Body of pancreas (tissue), 4 donors: ENCODE results near the gene PKNOX2. TPM values are rescaled to one million over a fixed set of nuclear protein-coding genes. Genes with fewer than 3 reads are reported as not detected.

Source experiments
- ATAC-seq: fragments of 150-250 bp; one replicate; pipeline ENCODE4 v1.9.1; 2016
- DNase-seq, 4 donors: peaks; one replicate each; pipeline ENCODE4 v3.0.0-alpha.2; 2019
- H3K27ac ChIP-seq, 4 donors: fragments of 200-600 bp; sonication (generic); 1 replicate in 3 of 4; 2 replicates in 1 of 4; pipeline versions ENCODE4 v1.5.1 to v1.6.1; 2016 to 2019; ENCODE audit warnings: mild to moderate bottlenecking in 1 of 4, mixed read lengths in 1 of 4, moderate library complexity in 1 of 4
- H3K27me3 ChIP-seq, 2 donors: fragments of 200-600 bp; sonication (generic); one replicate each; pipeline ENCODE4 v1.6.0; 2016; ENCODE audit warnings: mild to moderate bottlenecking in 1 of 2
- H3K36me3 ChIP-seq, 2 donors: fragments of 200-600 bp; sonication (generic); replicated peaks in 1 of 2; 2 replicates each; pipeline ENCODE4 v1.5.1; 2016; ENCODE audit warnings: low read depth in 2 of 2; ENCODE audit not compliant: insufficient read depth in 1 of 2
- H3K4me1 ChIP-seq: fragments of 200-600 bp; sonication (generic); one replicate; pipeline ENCODE4 v1.6.0; 2016
- H3K4me3 ChIP-seq, 2 donors: fragments of 200-600 bp; sonication (generic); 1 replicate in 1 of 2; 2 replicates in 1 of 2; pipeline ENCODE4 v1.5.1; 2016 to 2019
- H3K9me3 ChIP-seq, 3 donors: fragments of 200-600 bp; sonication (generic); 1 replicate in 2 of 3; 2 replicates in 1 of 3; pipeline ENCODE4 v1.5.1; 2016
- CTCF ChIP-seq, 7 experiments: fragments of 450-650 bp in 4 of 7; fragments of 200-600 bp in 3 of 7; sonication (generic) in 3 of 7; IDR thresholded peaks; one replicate each; pipeline ENCODE4 v1.5.1; 2016 to 2019; ENCODE audit warnings: antibody characterized with exemption in 7 of 7
- POLR2A ChIP-seq, 3 donors: fragments of 450-650 bp; IDR thresholded peaks; one replicate each; pipeline ENCODE4 v1.6.1; 2016; ENCODE audit warnings: antibody characterized with exemption in 3 of 3, mild to moderate bottlenecking in 2 of 3
- WGBS, 2 donors: methylation state at CpG; one replicate each; pipeline ENCODE4 v1.1.5; 2017; 5-methylcytosine and 5-hydroxymethylcytosine counted together
- intact Hi-C: fragments of 100-400 bp; cut with DNase I; formaldehyde crosslinking; loops from one replicate; pipeline ENCODE4 v1.15.1; 2023
- total RNA-seq, 2 donors: library from RNA; depleted of rRNA; stranded (reverse); fragments of >200 nt; gene quantifications; one replicate each; pipeline ENCODE4 v1.1.0, GENCODE V29; 2016

Gene PKNOX2
- total RNA-seq, 2 donors from 2014 or later: 4.2 to 4.9 TPM

- 81 to 87% methylated on average over 8 of the region's 8 CpGs for WGBS, 2 donors
- no peak for ATAC-seq
Observed at GRCh38 chr11:125382822-125383221, 218.3 kb downstream of the PKNOX2 start.

GRCh38 chr11:125384825-125385224 is 220.3 kb downstream of the PKNOX2 start:
- intact Hi-C loops: no loop called here
- H3K4me1 ChIP-seq: peaks cover 9% of the 10 kb centered on the region
- no peak for TF ChIP-seq CTCF (IDR thresholded peaks at IDR 0.05)
- no peak for TF ChIP-seq POLR2A (IDR thresholded peaks at IDR 0.05)
- ATAC-seq (no peak), DNase-seq (no peak)
- H3K27me3 ChIP-seq: no peaks in the 10 kb centered on the region
- no peaks in the 10 kb centered on the region for H3K9me3 ChIP-seq
- no peak overlapping the region for H3K27ac ChIP-seq
- WGBS, 2 donors: 63 to 88% methylated on average over 4 of the region's 4 CpGs
- H3K4me3 ChIP-seq: no peak overlapping the region
- H3K36me3 ChIP-seq: no peaks in the 10 kb centered on the region

More at GRCh38 chr11:125382822-125383221, 218.3 kb downstream of the PKNOX2 start:
- no peak overlapping the region for H3K4me3 ChIP-seq
- intact Hi-C loops: no loop called here
- no peaks in the 10 kb centered on the region for H3K27me3 ChIP-seq
- no peaks in the 10 kb centered on the region for H3K9me3 ChIP-seq
- no peak for TF ChIP-seq CTCF (IDR thresholded peaks at IDR 0.05)
- no peak for TF ChIP-seq POLR2A (IDR thresholded peaks at IDR 0.05)
- H3K4me1 ChIP-seq: peaks cover 9% of the 10 kb centered on the region
- H3K27ac ChIP-seq: no peak overlapping the region
- no peak for DNase-seq
- H3K36me3 ChIP-seq: no peaks in the 10 kb centered on the region

GRCh38 chr11:125387901-125388300 is 223.3 kb downstream of the PKNOX2 start:
- intact Hi-C loops: no loop called here
- Histone ChIP-seq H3K4me1 (peaks cover 2% of the 10 kb centered on the region), H3K27me3 (no peaks in the 10 kb centered on the region), H3K27ac (no peak overlapping the region), H3K9me3 (no peaks in the 10 kb centered on the region), H3K4me3 (no peak overlapping the region), H3K36me3 (no peaks in the 10 kb centered on the region)
- no peak for TF ChIP-seq CTCF (IDR thresholded peaks at IDR 0.05)
- no peak for TF ChIP-seq POLR2A (IDR thresholded peaks at IDR 0.05)
- DNase-seq (no peak), ATAC-seq (no peak)
- 85 to 92% methylated on average over 9 of the region's 9 CpGs for WGBS, 2 donors

GRCh38 chr11:125388611-125389010 is 224.1 kb downstream of the PKNOX2 start:
- no peaks in the 10 kb centered on the region for H3K4me1 ChIP-seq
- H3K4me3 ChIP-seq: no peak overlapping the region
- no peak overlapping the region for H3K27ac ChIP-seq
- no peaks in the 10 kb centered on the region for H3K9me3 ChIP-seq
- DNase-seq (no peak), ATAC-seq (no peak)
- no peaks in the 10 kb centered on the region for H3K27me3 ChIP-seq
- TF ChIP-seq CTCF (IDR thresholded peaks at IDR 0.05) (no peak), POLR2A (IDR thresholded peaks at IDR 0.05) (no peak)
- 95 to 100% methylated on average over 7 of the region's 7 CpGs for WGBS, 2 donors
- H3K36me3 ChIP-seq: no peaks in the 10 kb centered on the region
- intact Hi-C loops: no loop called here

GRCh38 chr11:125389339-125390166 is 225.0 kb downstream of the PKNOX2 start:
- WGBS, 2 donors: 92 to 95% methylated on average over 19 of the region's 19 CpGs
- no peaks in the 10 kb centered on the region for H3K36me3 ChIP-seq
- DNase-seq: no peak
- no peaks in the 10 kb centered on the region for H3K9me3 ChIP-seq
- no peaks in the 10 kb centered on the region for H3K4me1 ChIP-seq
- intact Hi-C loops: no loop called here
- no peak overlapping the region for H3K27ac ChIP-seq
- H3K4me3 ChIP-seq: no peak overlapping the region
- no peaks in the 10 kb centered on the region for H3K27me3 ChIP-seq
- no peak for TF ChIP-seq CTCF (IDR thresholded peaks at IDR 0.05)
- TF ChIP-seq POLR2A (IDR thresholded peaks at IDR 0.05): no peak
- ATAC-seq: no peak
